Subcutaneous abdominal adipose tissue (tissue), 5 donors: Measurements from ENCODE around the gene SCGB1D2.

Source experiments
- H3K27ac ChIP-seq: one replicate; pipeline ENCODE4 v1.7.0; 2013; ENCODE audit warnings: low read depth, mild to moderate bottlenecking, inconsistent platforms, low read length, moderate library complexity
- H3K27me3 ChIP-seq, 5 donors: one replicate each; pipeline ENCODE4 v1.7.0; 2013; ENCODE audit warnings: low read length in 5 of 5, inconsistent platforms in 1 of 5; ENCODE audit not compliant: control insufficient read depth in 5 of 5, insufficient read depth in 4 of 5
- H3K36me3 ChIP-seq, 5 donors: one replicate each; pipeline ENCODE4 v1.7.0; 2013; ENCODE audit warnings: low read length in 5 of 5; ENCODE audit not compliant: control insufficient read depth in 5 of 5, insufficient read depth in 5 of 5
- H3K4me1 ChIP-seq, 5 donors: one replicate each; pipeline ENCODE4 v1.7.0; 2013; ENCODE audit warnings: low read length in 5 of 5, mild to moderate bottlenecking in 3 of 5, moderate library complexity in 1 of 5; ENCODE audit not compliant: control insufficient read depth in 5 of 5, insufficient read depth in 5 of 5
- H3K4me3 ChIP-seq, 5 donors: one replicate each; pipeline ENCODE4 v1.7.0; 2013; ENCODE audit warnings: low read length in 5 of 5, low read depth in 1 of 5
- H3K9ac ChIP-seq, 5 donors: one replicate each; pipeline ENCODE4 v1.7.0; 2013; ENCODE audit warnings: low read length in 5 of 5, mild to moderate bottlenecking in 4 of 5, moderate library complexity in 3 of 5
- H3K9me3 ChIP-seq, 5 donors: one replicate each; pipeline ENCODE4 v1.7.0; 2013; ENCODE audit warnings: low read length in 5 of 5; ENCODE audit not compliant: control insufficient read depth in 5 of 5
- donor health status: healthy.
- donor health status: healthy.
- donor health status: healthy.
- donor health status: healthy.
- donor health status: healthy.

The SCGB1D2 gene

DNA sequence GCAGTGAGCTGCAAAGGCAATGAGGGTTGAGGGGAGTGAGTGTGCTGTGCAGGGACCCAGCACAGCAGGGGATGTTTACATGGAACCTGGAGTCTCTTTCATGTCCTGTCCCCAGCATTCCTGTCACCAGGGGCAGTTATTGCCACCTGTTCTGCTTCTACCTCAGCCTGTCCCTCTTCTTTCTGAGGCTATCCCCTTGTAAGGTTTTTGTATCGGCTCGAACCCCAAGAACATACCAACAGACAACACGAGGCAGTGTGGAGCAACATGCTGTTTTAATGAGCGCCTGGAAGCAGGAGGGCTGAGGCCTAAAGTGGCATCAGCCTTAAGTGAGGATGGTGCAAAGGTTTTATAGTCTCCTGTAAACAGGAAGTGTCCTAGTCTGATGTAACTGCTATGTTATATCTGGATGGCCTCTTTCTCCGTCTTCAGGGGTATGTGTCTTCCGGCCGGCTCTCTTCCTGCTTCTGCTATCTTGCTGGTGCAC, 31.8 kb downstream of the SCGB1D2 start:
- H3K9ac ChIP-seq: no peak overlapping the region
- H3K9me3 ChIP-seq: no peaks in the 10 kb centered on the region
- no peaks in the 10 kb centered on the region for H3K4me1 ChIP-seq
- H3K4me3 ChIP-seq: no peak overlapping the region
- H3K27me3 ChIP-seq: peaks cover 0 to 3% (median 0%) of the 10 kb centered on the region in 5 donors
- no peaks in the 10 kb centered on the region for H3K36me3 ChIP-seq
- no peak overlapping the region for H3K27ac ChIP-seq

- Histone ChIP-seq H3K4me3 (no peak overlapping the region), H3K36me3 (no peaks in the 10 kb centered on the region), H3K27me3 (no peaks in the 10 kb centered on the region), H3K9ac (no peak overlapping the region), H3K4me1 (no peaks in the 10 kb centered on the region), H3K9me3 (no peaks in the 10 kb centered on the region), H3K27ac (no peak overlapping the region)
Observed at GRCh38 chr11:62280452-62280851, 38.4 kb downstream of the SCGB1D2 start.
